ENCODE measurements around the gene AMPH.
A peak's percentile ranks its signal among the peaks of the same experiment; 100 is the strongest.
"Not testable (repeated sequence)": the region's sequence is repeated elsewhere in the genome, so short reads cannot be mapped to it uniquely, and the experiment has no call there.

The AMPH gene

GRCh38 chr7:38342135-38342534 lies 289.0 kb downstream of the AMPH start:
- DNase-seq: not testable (repeated sequence)

DNA sequence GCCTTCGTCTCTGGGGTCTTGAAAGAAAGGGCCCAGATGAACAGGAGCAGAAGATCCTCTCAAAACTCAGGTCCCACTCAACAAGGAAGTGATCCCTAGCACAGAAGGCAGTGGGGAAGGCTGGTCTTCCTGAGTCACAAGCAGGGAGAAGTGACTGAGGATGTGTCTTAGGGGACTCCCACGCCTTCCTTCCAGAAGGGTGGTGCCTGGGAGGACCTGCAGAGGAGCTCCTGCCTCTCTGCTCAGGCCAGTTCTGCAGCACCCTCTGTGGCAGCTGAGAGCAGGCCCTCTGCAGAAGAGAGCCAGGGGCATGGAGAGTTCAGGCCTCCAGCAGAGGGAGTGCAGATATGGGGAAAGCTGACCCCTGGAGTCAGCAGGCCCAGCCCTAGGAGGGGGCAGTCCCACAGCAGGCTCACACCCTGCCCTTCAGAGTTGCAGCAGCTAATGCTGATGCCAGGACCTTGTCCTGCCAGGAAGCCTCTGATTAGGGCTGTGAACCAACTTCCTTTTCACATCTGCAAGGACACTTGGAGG lies 289.9 kb downstream of the AMPH start:
- DNase-seq: not testable (repeated sequence)

DNA sequence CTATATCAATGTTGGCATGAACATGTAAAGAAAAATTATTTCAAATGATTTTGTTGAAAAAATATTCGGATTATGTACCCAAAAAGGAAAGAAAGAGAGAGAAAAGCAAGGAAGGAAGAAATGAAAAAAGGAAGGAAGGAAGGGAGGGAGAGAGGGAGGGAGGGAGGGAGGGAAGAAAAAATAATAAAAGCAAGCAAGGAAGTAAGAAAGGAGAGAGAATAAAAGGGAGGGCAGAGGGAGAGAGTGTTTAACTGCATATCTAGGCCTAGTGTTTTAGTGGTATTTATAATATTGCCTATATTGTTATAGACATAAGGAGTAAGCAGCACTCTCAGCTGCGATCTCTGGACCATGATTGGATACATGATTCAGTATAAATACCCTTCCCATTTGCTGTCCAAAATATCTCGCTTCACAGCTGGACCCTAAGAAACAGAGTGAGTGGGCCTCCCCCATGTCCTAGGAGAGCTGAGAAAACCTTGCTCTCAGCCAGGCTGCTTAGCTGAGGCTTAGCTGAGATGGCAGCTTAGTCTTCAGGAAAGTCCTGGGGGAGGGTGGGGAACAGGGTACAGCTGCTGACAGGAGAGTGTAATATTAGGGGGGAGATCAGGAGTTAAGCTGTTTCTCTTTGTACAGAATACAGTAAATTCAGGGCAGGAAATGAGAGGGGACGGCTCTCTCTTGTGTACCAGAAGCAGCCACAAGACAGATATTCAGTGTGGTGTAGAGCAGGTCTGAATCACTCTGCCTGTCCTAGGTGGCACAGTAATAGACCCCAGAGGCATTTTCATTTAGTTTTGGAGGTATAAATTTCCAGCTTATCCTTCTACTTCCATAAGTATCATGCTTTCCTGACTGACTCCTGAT lies 291.0 kb downstream of the AMPH start:
- no peak for DNase-seq

GRCh38 chr7:38336148-38336515 lies 295.0 kb downstream of the AMPH start:
- not testable (repeated sequence) for DNase-seq

GRCh38 chr7:38335492-38336147 lies 295.6 kb downstream of the AMPH start:
- DNase-seq: peak; percentile 84

- DNase-seq: no peak
Measured at GRCh38 chr7:38335128-38335491, 296.1 kb downstream of the AMPH start.

- DNase-seq: no peak
Measured at GRCh38 chr7:38334163-38334562, 297.0 kb downstream of the AMPH start.
